Activated naive CD4-positive, alpha-beta T cell treated with anti-CD3 and anti-CD28 coated beads, Interleukin-2, amount 10 ng/mL, durations not matched to agents 7 days and 5 days (primary cell): ENCODE results near the gene DNMT3A.

ENCODE experiments used
- CTCF ChIA-PET: fragments of 350-600 bp; sonication (Branson Sonifier 250); formaldehyde crosslinking; loops from one replicate; lab custom pipeline; 2021; ENCODE audit warnings: antibody characterized with exemption; lab: Charles Lee
- DNase-seq: peaks from one replicate; pipeline ENCODE4 v3.0.0-alpha.2; 2020
- H3K27ac Mint-ChIP-seq: one replicate; pipeline ENCODE4 v1.8.0; 2021; ENCODE audit warnings: mild to moderate bottlenecking, moderate library complexity, mixed read lengths
- H3K27me3 Mint-ChIP-seq: one replicate; pipeline ENCODE4 v1.8.0; 2021; ENCODE audit warnings: mild to moderate bottlenecking, mixed read lengths
- H3K36me3 Mint-ChIP-seq: one replicate; pipeline ENCODE4 v1.8.0; 2021; ENCODE audit warnings: mixed read lengths
- H3K4me1 Mint-ChIP-seq: one replicate; pipeline ENCODE4 v1.8.0; 2021; ENCODE audit warnings: mixed read lengths
- H3K4me3 Mint-ChIP-seq: one replicate; pipeline ENCODE4 v1.8.0; 2021; ENCODE audit warnings: mild to moderate bottlenecking, moderate library complexity, mixed read lengths
- H3K9me3 Mint-ChIP-seq: one replicate; pipeline ENCODE4 v1.8.0; 2021; ENCODE audit warnings: mixed read lengths

Gene DNMT3A

GRCh38 chr2:25335971-25336370 is 5.8 kb downstream of the DNMT3A start:
- Mint-ChIP-seq H3K36me3 (peaks cover 8% of the 10 kb centered on the region), H3K27ac (no peak overlapping the region), H3K27me3 (no peaks in the 10 kb centered on the region), H3K9me3 (no peaks in the 10 kb centered on the region), H3K4me1 (peaks cover 75% of the 10 kb centered on the region), H3K4me3 (no peak overlapping the region)
- CTCF ChIA-PET, result interaction anchor here (1.2 to 2.1 kb wide), 2 partner anchors 26 kb away, joined by 5 to 7 read pairs; no protein-coding TSS in a partner anchor
- no peak for DNase-seq

- DNase-seq, result no peak
- no peak overlapping the region for H3K4me3 Mint-ChIP-seq
- peaks cover 8% of the 10 kb centered on the region for H3K36me3 Mint-ChIP-seq
- H3K4me1 Mint-ChIP-seq, result peaks cover 78% of the 10 kb centered on the region
- CTCF ChIA-PET, result interaction anchor here (1.1 to 2.1 kb wide), 3 partner anchors 21 to 27 kb away, joined by 3 to 7 read pairs (median 5); no protein-coding TSS in a partner anchor
- no peaks in the 10 kb centered on the region for H3K27me3 Mint-ChIP-seq
- no peaks in the 10 kb centered on the region for H3K9me3 Mint-ChIP-seq
- H3K27ac Mint-ChIP-seq, result peak overlapping the region; percentile 80
Measured at GRCh38 chr2:25335204-25335603, 6.5 kb downstream of the DNMT3A start.

GRCh38 chr2:25334482-25334881 is 7.2 kb downstream of the DNMT3A start:
- H3K4me3 Mint-ChIP-seq, result no peak overlapping the region

GRCh38 chr2:25333981-25334380 is 7.7 kb downstream of the DNMT3A start:
- Mint-ChIP-seq H3K27me3 (no peaks in the 10 kb centered on the region), H3K4me1 (peaks cover 74% of the 10 kb centered on the region), H3K4me3 (no peak overlapping the region), H3K36me3 (peaks cover 13% of the 10 kb centered on the region), H3K9me3 (no peaks in the 10 kb centered on the region), H3K27ac (peak overlapping the region; percentile 80)
- CTCF ChIA-PET, result interaction anchor here (0.5 to 2.1 kb wide), 3 partner anchors 12 to 28 kb away, joined by 3 to 7 read pairs (median 4); no protein-coding TSS in a partner anchor
- DNase-seq, result peak; percentile 42

More at GRCh38 chr2:25334482-25334881, 7.2 kb downstream of the DNMT3A start:
- H3K27me3 Mint-ChIP-seq, result no peaks in the 10 kb centered on the region
- CTCF ChIA-PET, result interaction anchor here (0.5 to 2.1 kb wide), 4 partner anchors 12 to 28 kb away, joined by 3 to 7 read pairs (median 4); no protein-coding TSS in a partner anchor
- H3K9me3 Mint-ChIP-seq, result no peaks in the 10 kb centered on the region
- peaks cover 13% of the 10 kb centered on the region for H3K36me3 Mint-ChIP-seq
- H3K27ac Mint-ChIP-seq, result peak overlapping the region; percentile 80
- DNase-seq, result no peak
- H3K4me1 Mint-ChIP-seq, result peaks cover 79% of the 10 kb centered on the region

- no peak for DNase-seq
- Mint-ChIP-seq H3K27me3 (no peaks in the 10 kb centered on the region), H3K4me1 (peaks cover 60% of the 10 kb centered on the region), H3K27ac (peak overlapping the region; percentile 67), H3K36me3 (peaks cover 19% of the 10 kb centered on the region), H3K9me3 (peaks cover 6% of the 10 kb centered on the region), H3K4me3 (no peak overlapping the region)
- CTCF ChIA-PET, result interaction anchor here (2.2 kb wide), 1 partner anchor 23 kb away, joined by 6 read pairs; no protein-coding TSS in a partner anchor
Measured at GRCh38 chr2:25332571-25332970, 9.2 kb downstream of the DNMT3A start.

- CTCF ChIA-PET, result interaction anchor here (1.4 to 2.2 kb wide), 2 partner anchors 23 to 30 kb away, joined by 4 to 6 read pairs; no protein-coding TSS in a partner anchor
- Mint-ChIP-seq H3K9me3 (peaks cover 14% of the 10 kb centered on the region), H3K36me3 (peaks cover 25% of the 10 kb centered on the region), H3K4me3 (no peak overlapping the region), H3K27ac (peak overlapping the region; percentile 78), H3K27me3 (no peaks in the 10 kb centered on the region), H3K4me1 (peaks cover 52% of the 10 kb centered on the region)
- DNase-seq, result no peak
Measured at GRCh38 chr2:25331686-25332365, 9.9 kb downstream of the DNMT3A start.

- no peak overlapping the region for H3K4me3 Mint-ChIP-seq
- peaks cover 21% of the 10 kb centered on the region for H3K9me3 Mint-ChIP-seq
- DNase-seq, result no peak
- H3K27me3 Mint-ChIP-seq, result no peaks in the 10 kb centered on the region
- H3K4me1 Mint-ChIP-seq, result peaks cover 45% of the 10 kb centered on the region
- CTCF ChIA-PET, result interaction anchor here (1.4 to 2.2 kb wide), 3 partner anchors 15 to 31 kb away, joined by 3 to 6 read pairs (median 4); no protein-coding TSS in a partner anchor
- H3K36me3 Mint-ChIP-seq, result peaks cover 30% of the 10 kb centered on the region
- H3K27ac Mint-ChIP-seq, result peak overlapping the region; percentile 47
Measured at GRCh38 chr2:25330937-25331336, 10.8 kb downstream of the DNMT3A start.

GRCh38 chr2:25330273-25330672 is 11.5 kb downstream of the DNMT3A start:
- no peak for DNase-seq
- no peak overlapping the region for H3K27ac Mint-ChIP-seq
- no peaks in the 10 kb centered on the region for H3K27me3 Mint-ChIP-seq
- peaks cover 36% of the 10 kb centered on the region for H3K36me3 Mint-ChIP-seq
- CTCF ChIA-PET, result interaction anchor here (1.4 kb wide), 1 partner anchor 15 kb away, joined by 3 read pairs; no protein-coding TSS in a partner anchor
- H3K9me3 Mint-ChIP-seq, result peaks cover 26% of the 10 kb centered on the region
- H3K4me3 Mint-ChIP-seq, result no peak overlapping the region
- peaks cover 38% of the 10 kb centered on the region for H3K4me1 Mint-ChIP-seq

GRCh38 chr2:25328152-25329085 is 13.3 kb downstream of the DNMT3A start:
- CTCF ChIA-PET, result interaction anchor here (1.3 kb wide), 1 partner anchor 14 kb away, joined by 4 read pairs; no protein-coding TSS in a partner anchor
- Mint-ChIP-seq H3K27ac (no peak overlapping the region), H3K4me3 (no peak overlapping the region), H3K9me3 (peaks cover 26% of the 10 kb centered on the region), H3K4me1 (peaks cover 25% of the 10 kb centered on the region), H3K27me3 (no peaks in the 10 kb centered on the region), H3K36me3 (peaks cover 38% of the 10 kb centered on the region)
- DNase-seq, result no peak

GRCh38 chr2:25326326-25327013 is 15.3 kb downstream of the DNMT3A start:
- H3K36me3 Mint-ChIP-seq, result peaks cover 41% of the 10 kb centered on the region
- H3K4me3 Mint-ChIP-seq, result no peak overlapping the region
- CTCF ChIA-PET, result interaction anchor here (0.7 to 1.3 kb wide), 3 partner anchors 23 to 50 kb away, joined by 3 read pairs; no protein-coding TSS in a partner anchor
- H3K4me1 Mint-ChIP-seq, result peaks cover 16% of the 10 kb centered on the region
- no peaks in the 10 kb centered on the region for H3K27me3 Mint-ChIP-seq
- no peak for DNase-seq
- peaks cover 26% of the 10 kb centered on the region for H3K9me3 Mint-ChIP-seq
- H3K27ac Mint-ChIP-seq, result no peak overlapping the region

GRCh38 chr2:25324905-25325592 is 16.7 kb downstream of the DNMT3A start:
- H3K4me3 Mint-ChIP-seq, result no peak overlapping the region
- no peak for DNase-seq
- H3K9me3 Mint-ChIP-seq, result peaks cover 26% of the 10 kb centered on the region
- CTCF ChIA-PET, result interaction anchor here (1.4 kb wide), 1 partner anchor 15 kb away, joined by 3 read pairs; no protein-coding TSS in a partner anchor
- no peaks in the 10 kb centered on the region for H3K27me3 Mint-ChIP-seq
- peaks cover 46% of the 10 kb centered on the region for H3K36me3 Mint-ChIP-seq
- H3K4me1 Mint-ChIP-seq, result peaks cover 15% of the 10 kb centered on the region
- no peak overlapping the region for H3K27ac Mint-ChIP-seq

GRCh38 chr2:25324251-25324650 is 17.5 kb downstream of the DNMT3A start:
- H3K9me3 Mint-ChIP-seq, result peaks cover 26% of the 10 kb centered on the region
- H3K4me1 Mint-ChIP-seq, result peaks cover 14% of the 10 kb centered on the region
- H3K4me3 Mint-ChIP-seq, result no peak overlapping the region
- H3K27ac Mint-ChIP-seq, result no peak overlapping the region
- CTCF ChIA-PET, result interaction anchor here (1.0 to 1.4 kb wide), 2 partner anchors 14 to 132 kb away, joined by 3 read pairs; no protein-coding TSS in a partner anchor
- peaks cover 40% of the 10 kb centered on the region for H3K36me3 Mint-ChIP-seq
- H3K27me3 Mint-ChIP-seq, result no peaks in the 10 kb centered on the region
- DNase-seq, result no peak
